Kidney epithelial cell (primary cell): Measurements from ENCODE around the gene PGM1. TPM values are rescaled to one million over a fixed set of nuclear protein-coding genes. Genes with fewer than 3 reads are reported as not detected.

Experiments
- DNase-seq: peaks from one replicate; pipeline ENCODE4 v3.0.0-alpha.2; 2010; ENCODE audit warnings: low read depth
- H3K27me3 ChIP-seq: 2 replicates; pipeline ENCODE4 v1.6.0; 2011; ENCODE audit warnings: low read length; ENCODE audit not compliant: control insufficient read depth, insufficient read depth
- H3K36me3 ChIP-seq: 2 replicates; pipeline ENCODE4 v1.5.1; 2011; ENCODE audit warnings: low read length; ENCODE audit not compliant: control insufficient read depth, insufficient read depth
- H3K4me3 ChIP-seq: 2 replicates; pipeline ENCODE4 v1.5.1; 2011; ENCODE audit warnings: low read depth, mild to moderate bottlenecking, control low read depth, low read length
- CTCF ChIP-seq: IDR thresholded peaks from 2 replicates; pipeline ENCODE4 v1.5.1; 2011; ENCODE audit warnings: mild to moderate bottlenecking, moderate library complexity, low read length, control low read depth, inconsistent platforms; ENCODE audit not compliant: insufficient read depth, poor library complexity, severe bottlenecking
- total RNA-seq: library from RNA; depleted of rRNA; stranded (reverse); fragments of >200 nt; gene quantifications from 2 replicates; pipeline ENCODE4 v1.2.3, GENCODE V29; 2015

Gene PGM1
- total RNA-seq, 1 donor from 2014 or later: 36.2 TPM

DNA sequence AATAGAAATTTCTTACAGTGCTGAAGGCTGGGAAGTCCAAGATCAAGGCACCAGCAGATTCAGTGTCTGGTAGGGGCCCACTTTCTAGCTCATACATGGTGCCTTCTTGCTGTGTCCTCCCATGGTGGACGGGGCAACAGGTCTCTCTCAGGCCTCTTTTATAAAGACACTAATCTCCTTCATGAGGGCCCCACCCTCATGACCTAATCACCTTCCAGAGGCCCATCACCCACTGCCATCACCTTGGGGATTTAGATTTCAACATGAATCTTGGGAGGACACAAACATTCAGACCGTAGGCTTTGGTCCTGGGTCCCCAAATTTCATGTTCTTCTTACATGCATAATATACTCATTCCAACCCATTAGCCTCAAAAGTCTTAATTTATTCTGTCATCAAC is 71.5 kb downstream of the PGM1 start:
- Histone ChIP-seq H3K36me3 (no peaks in the 10 kb centered on the region), H3K27me3 (no peaks in the 10 kb centered on the region), H3K4me3 (no peak overlapping the region)
- no peak for DNase-seq
- TF ChIP-seq CTCF: no peak

GRCh38 chr1:63665410-63665809 is 72.2 kb downstream of the PGM1 start:
- DNase-seq: no peak
- Histone ChIP-seq H3K4me3 (no peak overlapping the region), H3K27me3 (no peaks in the 10 kb centered on the region), H3K36me3 (no peaks in the 10 kb centered on the region)
- no peak for TF ChIP-seq CTCF

DNA sequence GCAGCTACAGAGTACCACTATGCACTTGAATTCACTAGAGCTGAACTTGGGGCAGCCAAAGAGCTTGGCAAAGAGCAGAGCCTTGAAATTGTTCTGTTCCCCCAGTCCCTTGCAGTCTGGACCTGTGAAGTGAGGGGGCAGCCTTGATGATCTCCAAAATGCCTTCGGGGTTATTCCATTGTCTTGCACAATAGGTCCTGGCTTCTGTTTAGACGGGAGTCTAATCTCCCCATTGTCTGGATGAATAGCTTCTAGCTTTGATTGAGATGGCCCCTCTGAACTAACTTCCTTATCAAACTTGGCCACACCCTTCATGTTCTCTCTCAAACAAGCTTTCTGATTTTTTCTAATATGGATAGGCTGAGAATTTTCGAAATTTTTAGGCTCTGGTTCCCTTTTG is 72.6 kb downstream of the PGM1 start:
- Histone ChIP-seq H3K36me3 (no peaks in the 10 kb centered on the region), H3K4me3 (no peak overlapping the region), H3K27me3 (no peaks in the 10 kb centered on the region)
- TF ChIP-seq CTCF: no peak
- DNase-seq: no peak

GRCh38 chr1:63668298-63668697 is 75.1 kb downstream of the PGM1 start:
- Histone ChIP-seq H3K4me3 (no peak overlapping the region), H3K36me3 (no peaks in the 10 kb centered on the region), H3K27me3 (no peaks in the 10 kb centered on the region)
- DNase-seq: no peak
- no peak for TF ChIP-seq CTCF

DNA sequence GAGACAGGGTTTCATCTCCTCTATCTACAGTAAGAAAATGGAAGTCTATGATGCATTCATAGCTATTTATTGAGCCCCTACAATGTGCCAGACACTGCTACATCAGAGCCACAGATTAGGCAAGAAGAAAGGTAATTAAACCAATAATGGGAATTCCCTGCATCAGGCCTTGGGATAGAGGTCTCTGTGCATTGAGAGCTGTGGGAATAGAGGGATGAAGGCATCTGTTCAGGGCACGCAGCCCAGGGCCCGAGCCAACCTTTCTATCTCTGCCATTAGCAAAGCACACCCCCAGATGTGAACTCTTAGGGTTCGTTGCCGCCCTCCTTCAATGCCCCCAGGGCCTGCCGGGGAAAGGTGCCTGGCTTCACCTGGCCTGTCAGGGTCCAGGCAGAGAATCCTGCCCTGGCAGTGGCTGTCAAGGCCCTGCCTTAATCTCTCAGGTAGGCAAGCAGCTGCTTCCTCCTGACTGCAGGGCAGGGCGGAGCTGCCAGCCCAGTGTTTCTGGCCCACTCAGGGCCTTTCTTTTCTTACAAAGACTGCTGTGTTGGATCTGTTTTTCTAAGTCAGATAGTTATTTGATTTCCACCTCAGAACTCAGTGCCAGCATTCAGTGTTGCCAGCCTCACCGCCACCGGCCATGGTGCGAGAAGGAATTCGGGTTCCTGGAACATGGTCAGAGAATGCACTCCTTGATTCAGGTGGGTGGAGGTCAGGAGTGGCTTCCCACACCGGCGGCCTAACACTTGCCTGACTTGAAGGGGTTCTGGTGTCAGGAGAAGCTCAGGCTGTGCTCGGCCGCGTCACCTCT is 76.1 kb downstream of the PGM1 start:
- no peaks in the 10 kb centered on the region for H3K36me3 ChIP-seq
- no peak overlapping the region for H3K4me3 ChIP-seq
- DNase-seq: no peak
- TF ChIP-seq CTCF: no peak
- no peaks in the 10 kb centered on the region for H3K27me3 ChIP-seq

DNA sequence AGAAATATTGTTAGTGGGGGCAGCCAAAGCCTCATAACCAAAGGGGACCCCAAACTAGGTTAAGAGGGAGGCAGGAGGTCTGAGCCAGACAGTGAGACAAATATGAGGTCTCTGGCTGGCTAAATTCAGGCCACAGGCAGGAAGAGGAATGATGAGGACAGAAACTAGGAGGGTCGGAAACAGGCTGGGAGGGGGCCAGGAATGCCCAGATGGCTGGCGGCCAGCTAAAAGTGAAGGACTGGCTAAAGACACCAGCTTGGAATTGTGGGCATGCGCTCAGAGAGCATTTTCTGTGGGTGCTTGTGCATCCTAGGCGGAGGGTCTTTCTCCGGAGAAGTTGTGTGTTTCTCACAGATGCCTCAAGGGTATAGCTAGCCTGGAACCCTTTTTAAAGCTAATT is 77.0 kb downstream of the PGM1 start:
- no peak for TF ChIP-seq CTCF
- Histone ChIP-seq H3K36me3 (no peaks in the 10 kb centered on the region), H3K27me3 (no peaks in the 10 kb centered on the region), H3K4me3 (no peak overlapping the region)
- no peak for DNase-seq
